ENCODE results near the gene MCTS1. TPM values are rescaled to one million over a fixed set of nuclear protein-coding genes. Genes with fewer than 3 reads are reported as not detected.

Gene MCTS1
- total RNA-seq, 1 donor from 2014 or later, result 36.7 TPM

DNA sequence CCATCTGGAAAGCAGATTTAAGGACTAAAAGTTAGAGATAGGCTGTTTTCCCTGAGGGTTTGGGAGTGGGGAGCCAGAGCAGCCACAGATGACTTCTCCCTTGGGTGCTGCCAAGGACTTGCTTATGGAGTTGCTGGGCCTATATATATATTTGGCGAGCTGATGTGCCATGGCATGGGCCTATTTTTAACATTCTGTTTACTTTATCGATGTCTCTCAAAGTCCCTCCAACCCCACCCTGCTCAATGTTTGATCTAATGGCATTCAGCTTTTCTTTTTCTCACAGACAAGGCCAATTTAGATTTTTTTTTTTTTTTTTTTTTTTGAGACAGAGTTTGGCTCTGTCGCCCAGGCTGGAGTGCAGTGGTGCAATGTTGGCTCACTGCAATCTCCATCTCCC, 37.1 kb upstream of the MCTS1 start:
- no peak for DNase-seq (ENCODE audit: low read depth)
- FAIRE-seq, result no peak
- H3K27ac ChIP-seq (ENCODE audit: low read depth, low read length), result no peak overlapping the region
- H3K4me2 ChIP-seq (ENCODE audit: low read length), result no peak overlapping the region
- Mint-ChIP-seq H3K27me3 (ENCODE audit: low read depth, unreplicated experiment) (no peaks in the 10 kb centered on the region), H3K27ac (ENCODE audit: unreplicated experiment) (no peak overlapping the region), H3K4me1 (ENCODE audit: low read depth, unreplicated experiment) (peaks cover 5% of the 10 kb centered on the region), H3K9me3 (ENCODE audit: unreplicated experiment) (no peaks in the 10 kb centered on the region), H3K36me3 (ENCODE audit: low read depth, unreplicated experiment) (no peaks in the 10 kb centered on the region), H3K4me3 (ENCODE audit: unreplicated experiment) (no peak overlapping the region)
- H3K36me3 ChIP-seq (ENCODE audit: insufficient read depth, low read length), result no peaks in the 10 kb centered on the region
- no peak for TF ChIP-seq EZH2 (IDR thresholded peaks at IDR 0.05; ENCODE audit: insufficient read depth, low read length)
- TF ChIP-seq, protein P1, sequence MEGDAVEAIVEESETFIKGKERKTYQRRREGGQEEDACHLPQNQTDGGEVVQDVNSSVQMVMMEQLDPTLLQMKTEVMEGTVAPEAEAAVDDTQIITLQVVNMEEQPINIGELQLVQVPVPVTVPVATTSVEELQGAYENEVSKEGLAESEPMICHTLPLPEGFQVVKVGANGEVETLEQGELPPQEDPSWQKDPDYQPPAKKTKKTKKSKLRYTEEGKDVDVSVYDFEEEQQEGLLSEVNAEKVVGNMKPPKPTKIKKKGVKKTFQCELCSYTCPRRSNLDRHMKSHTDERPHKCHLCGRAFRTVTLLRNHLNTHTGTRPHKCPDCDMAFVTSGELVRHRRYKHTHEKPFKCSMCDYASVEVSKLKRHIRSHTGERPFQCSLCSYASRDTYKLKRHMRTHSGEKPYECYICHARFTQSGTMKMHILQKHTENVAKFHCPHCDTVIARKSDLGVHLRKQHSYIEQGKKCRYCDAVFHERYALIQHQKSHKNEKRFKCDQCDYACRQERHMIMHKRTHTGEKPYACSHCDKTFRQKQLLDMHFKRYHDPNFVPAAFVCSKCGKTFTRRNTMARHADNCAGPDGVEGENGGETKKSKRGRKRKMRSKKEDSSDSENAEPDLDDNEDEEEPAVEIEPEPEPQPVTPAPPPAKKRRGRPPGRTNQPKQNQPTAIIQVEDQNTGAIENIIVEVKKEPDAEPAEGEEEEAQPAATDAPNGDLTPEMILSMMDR (IDR thresholded peaks at IDR 0.05; ENCODE audit: insufficient read depth, low read depth, low read length), result no peak
- no peaks in the 10 kb centered on the region for H4K20me1 ChIP-seq (ENCODE audit: insufficient read depth, low read length)
- H2AFZ ChIP-seq (ENCODE audit: low read depth, low read length), result no peak overlapping the region
- no peak overlapping the region for H3K9ac ChIP-seq (ENCODE audit: low read length)
- H3K4me3 ChIP-seq (ENCODE audit: insufficient read depth, low read depth, low read length), result no peak overlapping the region
- no peaks in the 10 kb centered on the region for H3K27me3 ChIP-seq (ENCODE audit: insufficient read depth, low read length)
- H3K4me1 ChIP-seq (ENCODE audit: insufficient read depth, low read length), result no peaks in the 10 kb centered on the region
- H3K9me3 ChIP-seq (ENCODE audit: insufficient read depth, low read depth, low read length), result no peaks in the 10 kb centered on the region
- H3K79me2 ChIP-seq (ENCODE audit: insufficient read depth, low read length), result no peaks in the 10 kb centered on the region

GRCh38 chrX:120568035-120568434, 35.9 kb upstream of the MCTS1 start:
- Histone ChIP-seq H3K9me3 (ENCODE audit: insufficient read depth, low read depth, low read length) (no peaks in the 10 kb centered on the region), H3K79me2 (ENCODE audit: insufficient read depth, low read length) (no peaks in the 10 kb centered on the region), H3K9ac (ENCODE audit: low read length) (no peak overlapping the region), H3K36me3 (ENCODE audit: insufficient read depth, low read length) (no peaks in the 10 kb centered on the region), H3K4me2 (ENCODE audit: low read length) (no peak overlapping the region), H3K27me3 (ENCODE audit: insufficient read depth, low read length) (no peaks in the 10 kb centered on the region), H4K20me1 (ENCODE audit: insufficient read depth, low read length) (no peaks in the 10 kb centered on the region), H2AFZ (ENCODE audit: low read depth, low read length) (no peak overlapping the region), H3K4me3 (ENCODE audit: insufficient read depth, low read depth, low read length) (no peak overlapping the region), H3K4me1 (ENCODE audit: insufficient read depth, low read length) (no peaks in the 10 kb centered on the region), H3K27ac (ENCODE audit: low read depth, low read length) (no peak overlapping the region)
- Mint-ChIP-seq H3K4me1 (ENCODE audit: low read depth, unreplicated experiment) (no peaks in the 10 kb centered on the region), H3K9me3 (ENCODE audit: unreplicated experiment) (no peaks in the 10 kb centered on the region), H3K27me3 (ENCODE audit: low read depth, unreplicated experiment) (no peaks in the 10 kb centered on the region), H3K4me3 (ENCODE audit: unreplicated experiment) (no peak overlapping the region), H3K27ac (ENCODE audit: unreplicated experiment) (no peak overlapping the region), H3K36me3 (ENCODE audit: low read depth, unreplicated experiment) (no peaks in the 10 kb centered on the region)
- TF ChIP-seq EZH2 (IDR thresholded peaks at IDR 0.05; ENCODE audit: insufficient read depth, low read length), result no peak
- TF ChIP-seq, protein P1 (IDR thresholded peaks at IDR 0.05; ENCODE audit: insufficient read depth, low read depth, low read length), result no peak
- FAIRE-seq (no peak), DNase-seq (ENCODE audit: low read depth) (no peak)

DNA sequence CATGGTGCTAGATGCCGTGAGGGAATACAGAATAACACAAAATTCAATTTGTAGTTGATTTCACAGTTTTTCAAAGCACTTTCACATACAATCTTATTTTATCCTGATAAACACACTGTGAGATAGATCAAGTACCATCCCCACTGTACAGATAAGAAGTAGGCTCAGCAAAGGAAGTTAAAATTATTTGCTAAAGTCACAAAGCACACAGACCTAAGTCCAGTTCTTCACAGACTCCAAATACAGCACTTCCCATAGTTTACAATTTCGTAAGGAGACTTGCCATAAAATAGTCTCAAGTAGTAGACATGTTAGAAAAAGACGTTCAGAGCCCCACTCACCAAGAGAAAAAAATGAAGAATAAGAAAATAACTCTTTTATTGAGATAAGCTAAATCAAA, 35.3 kb upstream of the MCTS1 start:
- no peak overlapping the region for H3K27ac ChIP-seq (ENCODE audit: low read depth, low read length)
- H3K4me1 Mint-ChIP-seq (ENCODE audit: low read depth, unreplicated experiment), result no peaks in the 10 kb centered on the region
- H3K4me3 ChIP-seq (ENCODE audit: insufficient read depth, low read depth, low read length), result no peak overlapping the region
- TF ChIP-seq, protein P1 (IDR thresholded peaks at IDR 0.05; ENCODE audit: insufficient read depth, low read depth, low read length), result no peak
- no peaks in the 10 kb centered on the region for H3K27me3 ChIP-seq (ENCODE audit: insufficient read depth, low read length)
- no peaks in the 10 kb centered on the region for H3K27me3 Mint-ChIP-seq (ENCODE audit: low read depth, unreplicated experiment)
- H3K9me3 Mint-ChIP-seq (ENCODE audit: unreplicated experiment), result no peaks in the 10 kb centered on the region
- H3K27ac Mint-ChIP-seq (ENCODE audit: unreplicated experiment), result no peak overlapping the region
- H3K4me2 ChIP-seq (ENCODE audit: low read length), result no peak overlapping the region
- H4K20me1 ChIP-seq (ENCODE audit: insufficient read depth, low read length), result no peaks in the 10 kb centered on the region
- no peak overlapping the region for H3K4me3 Mint-ChIP-seq (ENCODE audit: unreplicated experiment)
- FAIRE-seq, result peak; percentile 55
- no peaks in the 10 kb centered on the region for H3K9me3 ChIP-seq (ENCODE audit: insufficient read depth, low read depth, low read length)
- H3K4me1 ChIP-seq (ENCODE audit: insufficient read depth, low read length), result no peaks in the 10 kb centered on the region
- no peaks in the 10 kb centered on the region for H3K79me2 ChIP-seq (ENCODE audit: insufficient read depth, low read length)
- H2AFZ ChIP-seq (ENCODE audit: low read depth, low read length), result no peak overlapping the region
- H3K36me3 Mint-ChIP-seq (ENCODE audit: low read depth, unreplicated experiment), result no peaks in the 10 kb centered on the region
- DNase-seq (ENCODE audit: low read depth), result no peak
- H3K9ac ChIP-seq (ENCODE audit: low read length), result no peak overlapping the region
- no peaks in the 10 kb centered on the region for H3K36me3 ChIP-seq (ENCODE audit: insufficient read depth, low read length)
